K562 (cell line): Measurements from ENCODE around the gene MARCO. TPM values are rescaled to one million over a fixed set of nuclear protein-coding genes. Genes with fewer than 3 reads are reported as not detected.
A peak's percentile ranks its signal among the peaks of the same experiment; 100 is the strongest.

Experiments
- ATAC-seq: fragments of 200-7000 bp; cut with Tn5 transposase; 3 replicates; pipeline ENCODE4 v1.9.1; 2020; ENCODE audit warnings: moderate library complexity
- BruUV-seq: library from RNA; stranded (reverse); fragments of 400-500 nt; replicated peaks from 2 replicates; lab custom pipeline; 2021; lab: Mats Ljungman, UMichigan
- CTCF ChIA-PET: fragments of 300-600 bp; formaldehyde crosslinking; extraction: SDS; loops from one replicate; lab custom pipeline; 2021; ENCODE audit warnings: low intra/inter-chr PET ratio; lab: Yijun Ruan, JAX
- POLR2A ChIA-PET: fragments of 300-600, 350-650 bp; sonication (Branson Sonifier 250); formaldehyde crosslinking; extraction: SDS; loops from one replicate; lab custom pipeline; 2021; ENCODE audit warnings: antibody characterized with exemption, inconsistent platforms; lab: Yijun Ruan, JAX
- DNase-seq, 4 experiments: peaks; one replicate each; pipeline versions ENCODE4 v3.0.0 to v3.0.0-alpha.2; 2011 to 2018; ENCODE audit warnings: low spot score in 3 of 4, mixed read lengths in 3 of 4; ENCODE audit errors: extremely low read depth in 1 of 4
- FAIRE-seq: peaks from 2 replicates; lab custom pipeline; 2011; peaks lifted over from hg19 to GRCh38; lab: Jason Lieb, UNC
- H2AFZ ChIP-seq: 2 replicates; pipeline ENCODE4 v1.6.0; 2011; ENCODE audit warnings: low read depth, low read length, control low read depth, inconsistent platforms
- H3K27ac ChIP-seq: fragments of 200-600 bp; 3 replicates; pipeline ENCODE4 v1.8.0; 2011; ENCODE audit warnings: low read depth, mild to moderate bottlenecking, control low read depth, inconsistent platforms, low read length, moderate library complexity, mixed read lengths; ENCODE audit errors: extremely low read depth
- H3K27me3 ChIP-seq, 2 experiments: fragments of 300-600 bp in 1 of 2; 2 replicates in 1 of 2; 3 replicates in 1 of 2; pipeline versions ENCODE4 v1.6.0 to v1.8.0; 2011; ENCODE audit warnings: inconsistent platforms in 2 of 2, low read length in 2 of 2, mild to moderate bottlenecking in 1 of 2, mixed read lengths in 1 of 2, moderate library complexity in 1 of 2; ENCODE audit not compliant: control insufficient read depth in 2 of 2, insufficient read depth in 2 of 2
- H3K36me3 ChIP-seq: fragments of 300-600 bp; 3 replicates; pipeline ENCODE4 v1.8.0; 2011; ENCODE audit warnings: mild to moderate bottlenecking, low read length, inconsistent platforms; ENCODE audit not compliant: control insufficient read depth, insufficient read depth
- H3K4me1 ChIP-seq, 2 experiments: fragments of 200-600 bp in 1 of 2; replicated peaks in 1 of 2; 2 replicates in 1 of 2; 3 replicates in 1 of 2; pipeline versions ENCODE4 v1.5.1 to v1.8.0; 2011; ENCODE audit warnings: inconsistent platforms in 2 of 2, low read length in 2 of 2, mild to moderate bottlenecking in 1 of 2, mixed read lengths in 1 of 2, moderate library complexity in 1 of 2; ENCODE audit not compliant: control insufficient read depth in 2 of 2, insufficient read depth in 2 of 2
- H3K4me2 ChIP-seq: 2 replicates; pipeline ENCODE4 v1.6.1; 2011; ENCODE audit warnings: low read length, control low read depth, inconsistent platforms, mixed read lengths; ENCODE audit not compliant: insufficient read depth
- H3K4me3 ChIP-seq: fragments of 200-600 bp; sonication (generic), shearing (Covaris generic); 2 replicates; pipeline ENCODE4 v1.5.1; 2016; ENCODE audit warnings: control low read depth, inconsistent platforms
- H3K79me2 ChIP-seq: fragments of 200-600 bp; 3 replicates; pipeline ENCODE4 v1.8.0; 2011; ENCODE audit warnings: low read length, inconsistent platforms; ENCODE audit not compliant: control insufficient read depth, insufficient read depth
- H3K9ac ChIP-seq, 2 experiments: 2 replicates each; pipeline versions ENCODE4 v1.6.0 to v1.6.1; 2011; ENCODE audit warnings: low read depth in 2 of 2, low read length in 2 of 2, control low read depth in 1 of 2, inconsistent platforms in 1 of 2, mild to moderate bottlenecking in 1 of 2, mixed read lengths in 1 of 2; ENCODE audit not compliant: insufficient read depth in 1 of 2
- H3K9me1 ChIP-seq: one replicate; pipeline ENCODE4 v1.6.0; 2011; ENCODE audit warnings: inconsistent platforms, mild to moderate bottlenecking, low read length, moderate library complexity; ENCODE audit not compliant: control insufficient read depth, insufficient read depth
- H3K9me3 ChIP-seq: replicated peaks from 2 replicates; pipeline ENCODE4 v1.5.1; 2011; ENCODE audit warnings: low read depth, low read length, inconsistent platforms; ENCODE audit not compliant: control insufficient read depth, insufficient read depth
- H4K20me1 ChIP-seq: replicated peaks from 2 replicates; pipeline ENCODE4 v1.6.1; 2011; ENCODE audit warnings: low read length, inconsistent platforms, mixed read lengths; ENCODE audit not compliant: control insufficient read depth, insufficient read depth
- CBX5 ChIP-seq: IDR thresholded peaks from 2 replicates; pipeline ENCODE4 v1.6.1; 2014; ENCODE audit warnings: low read depth, borderline replicate concordance
- CTCF ChIP-seq, 3 experiments: IDR thresholded peaks in 2 of 3; conservative IDR thresholded peaks in 1 of 3; 2 replicates each; pipeline ENCODE4 v1.5.1; 2011 to 2012; ENCODE audit warnings: low read length in 3 of 3, mild to moderate bottlenecking in 3 of 3, control low read depth in 2 of 3, improper control_type of control experiment in 1 of 3, inconsistent platforms in 1 of 3, low read depth in 1 of 3, mixed read lengths in 1 of 3, moderate library complexity in 1 of 3; ENCODE audit not compliant: insufficient read depth in 2 of 3
- L3MBTL2 ChIP-seq: fragments of 450-650 bp; IDR thresholded peaks from 2 replicates; pipeline ENCODE4 v1.6.1; 2016; ENCODE audit warnings: mild to moderate bottlenecking, moderate library complexity
- NCOA6 ChIP-seq: fragments of 450-650 bp; IDR thresholded peaks from 2 replicates; pipeline ENCODE4 v1.6.1; 2017; ENCODE audit warnings: mild to moderate bottlenecking
- PYGO2 ChIP-seq: fragments of 450-650 bp; IDR thresholded peaks from 2 replicates; pipeline ENCODE4 v1.6.1; 2016; ENCODE audit warnings: mild to moderate bottlenecking, missing genetic modification characterization, moderate library complexity, missing compliant biosample characterization
- RAD21 ChIP-seq, 2 experiments: fragments of 250-450 bp in 1 of 2; fragments of 450-650 bp in 1 of 2; sonication (Bioruptor Pico) in 1 of 2; formaldehyde crosslinking in 1 of 2; IDR thresholded peaks in 1 of 2; conservative IDR thresholded peaks in 1 of 2; 2 replicates each; pipeline versions ENCODE4 v1.4.0 to v1.8.0; 2020 to 2022; ENCODE audit warnings: mild to moderate bottlenecking in 2 of 2, moderate library complexity in 1 of 2
- RAD51 ChIP-seq: fragments of 450-650 bp; IDR thresholded peaks from 2 replicates; pipeline ENCODE4 v1.7.1; 2016; ENCODE audit warnings: low read depth, mild to moderate bottlenecking, borderline replicate concordance
- SMAD4 ChIP-seq: fragments of 250-450 bp; sonication (Bioruptor Pico); conservative IDR thresholded peaks from 2 replicates; pipeline ENCODE4 v1.8.0; 2021; ENCODE audit warnings: inconsistent platforms, mild to moderate bottlenecking, moderate library complexity
- TFAM ChIP-seq: fragments of 250-450 bp; sonication (Bioruptor Pico); conservative IDR thresholded peaks from 2 replicates; pipeline ENCODE4 v1.5.0; 2021; ENCODE audit warnings: mild to moderate bottlenecking, moderate library complexity
- TRIM24 ChIP-seq, 2 experiments: fragments of 450-650 bp; IDR thresholded peaks; 2 replicates each; pipeline ENCODE4 v1.6.1; 2016
- USF2 ChIP-seq: sonication (generic); formaldehyde crosslinking; IDR thresholded peaks from 2 replicates; pipeline ENCODE4 v1.5.0; 2020; ENCODE audit warnings: missing genetic modification reagents
- VEZF1 ChIP-seq: fragments of 200-800 bp; sonication (Bioruptor generic); IDR thresholded peaks from 2 replicates; pipeline ENCODE4 v1.6.1; 2017; ENCODE audit warnings: missing genetic modification characterization, missing compliant biosample characterization
- ZNF589 ChIP-seq: fragments of 200-800 bp; sonication (Bioruptor generic); IDR thresholded peaks from 2 replicates; pipeline ENCODE4 v1.6.1; 2016; ENCODE audit warnings: low read depth, missing genetic modification characterization, missing compliant biosample characterization
- ZNF592 ChIP-seq: fragments of 450-650 bp; IDR thresholded peaks from 2 replicates; pipeline ENCODE4 v1.6.1; 2017; ENCODE audit warnings: antibody characterized with exemption, mild to moderate bottlenecking
- WGBS: fragments of 100-300 bp; shearing (Covaris generic); methylation state at CpG from one replicate; pipeline ENCODE4 v1.1.6; 2016; ENCODE audit warnings: low coverage, mixed read lengths; ENCODE audit not compliant: insufficient coverage; ENCODE audit errors: missing lambda C conversion rate; 5-methylcytosine and 5-hydroxymethylcytosine counted together
- in situ Hi-C: fragments of 300-500 bp; cut with MboI; formaldehyde crosslinking; loops from 4 replicates; pipeline ENCODE4 v1.15.0; 2018; ENCODE audit warnings: inconsistent platforms, mixed read lengths
- intact Hi-C: fragments of 100-400 bp; cut with micrococcal nuclease; formaldehyde crosslinking; loops from 2 replicates; pipeline ENCODE4 v1.14.2; 2022
- polyA plus RNA-seq, 8 experiments: library from polyadenylated mRNA; depleted of rRNA in 4 of 8; stranded (reverse) in 5 of 8; unstranded in 3 of 8; fragments of >200 nt; fragmentation: Nextera tagmentation in 2 of 8; fragmentation: Illumina TruSeq in 1 of 8; extraction: Ambion mirVana in 2 of 8; extraction: Trizol in 1 of 8; gene quantifications; 2 replicates each; pipeline versions ENCODE4 v1.2.1 to v1.2.3, GENCODE V29; 2011 to 2014; ENCODE audit warnings: inconsistent platforms in 1 of 8, missing spikeins in 1 of 8
- total RNA-seq, 7 experiments: library from RNA; depleted of rRNA in 6 of 7; stranded (reverse); fragments of >200 nt in 6 of 7; fragmentation: Illumina TruSeq in 2 of 7; extraction: Trizol in 2 of 7; gene quantifications; 2 replicates each; pipeline versions ENCODE4 v1.2.1 to v1.2.3, GENCODE V29; 2011 to 2021; ENCODE audit warnings: low replicate concordance in 1 of 7

MARCO gene
- total and polyA plus RNA-seq, 9 of the 15 experiments (the other 6 are each of a cell fraction or from before 2014, with no cell fraction given) = 0.31 TPM; not detected in 8

GRCh38 chr2:119008108-119008507, 66.1 kb downstream of the MARCO start:
- ChIA-PET CTCF (no interaction called here), POLR2A (interaction anchor here (0.9 kb wide), 1 partner anchor 320 kb away, joined by 3 read pairs; no protein-coding TSS in a partner anchor)
- peak; percentile 16 to 40 (median 27) for DNase-seq
- Histone ChIP-seq H3K9me3 (no peaks in the 10 kb centered on the region), H3K4me3 (no peak overlapping the region), H3K36me3 (no peaks in the 10 kb centered on the region), H3K9me1 (no peaks in the 10 kb centered on the region), H3K9ac (no peak overlapping the region), H3K27ac (no peak overlapping the region), H3K4me2 (no peak overlapping the region), H2AFZ (no peak overlapping the region; the same call in 1 of the 2 replicates), H4K20me1 (peaks cover 15% of the 10 kb centered on the region; the same call in 1 of the 2 replicates), H3K27me3 (peaks cover 5 to 36% of the 10 kb centered on the region in 2 experiments; a peak in 4 of 5 replicates), H3K79me2 (no peaks in the 10 kb centered on the region), H3K4me1 (no peaks in the 10 kb centered on the region)
- intact Hi-C loops = loop anchor here (2.0 kb wide), 1 partner anchor 127 kb away; no protein-coding TSS in a partner anchor
- peak; percentile 72 for ATAC-seq
- 3% methylated on average over 2 of the region's 2 CpGs for WGBS
- no TSS peak for BruUV-seq
- no peak for FAIRE-seq
- in situ Hi-C loops = loop anchor here (25.0 kb wide), 1 partner anchor 279 kb away; no protein-coding TSS in a partner anchor
- TF ChIP-seq TRIM24 (IDR thresholded peaks at IDR 0.05) (no peak), RAD51 (peak; percentile 28; the same call in 1 of the 2 replicates), TFAM (CRISPR knock-in tag) (no peak), ZNF592 (no peak), VEZF1 (CRISPR knock-in tag) (no peak), CBX5 (no peak), CTCF (IDR thresholded peaks at IDR 0.05 in 2 of 3, conservative IDR thresholded peaks at IDR 0.05 in 1 of 3; ENCODE audit: insufficient read depth in 2 of 3, low read depth in 1 of 3, low read length in 3 of 3) (peak; percentile 13 to 42 (median 30); a peak in 3 of 6 replicates), ZNF589 (CRISPR knock-in tag) (no peak), USF2 (CRISPR knock-in tag) (peak; percentile 36; the same call in 1 of the 2 replicates), L3MBTL2 (no peak), RAD21 (CRISPR knock-in tag; conservative IDR thresholded peaks at IDR 0.05 in 1 of 2, IDR thresholded peaks at IDR 0.05 in 1 of 2) (0 out of 4 replicates have a peak, but pooled peaks of 1 of the 2 experiments have one; percentile 22), PYGO2 (tag) (no peak), NCOA6 (no peak), SMAD4 (CRISPR knock-in tag) (no peak)
